ENCODE results near the gene ADIPOR2.

- TF ChIP-seq POLR2A (IDR thresholded peaks at IDR 0.05; ENCODE audit: low read depth, low read length), result no peak
- TF ChIP-seq POLR2AphosphoS5 (IDR thresholded peaks at IDR 0.05; ENCODE audit: low read depth, low read length), result no peak
These were observed 130.9 kb downstream of the ADIPOR2 start for GRCh38 chr12:1821805-1822204.
